HepG2 (cell line): ENCODE data around the gene CNOT1. TPM values are rescaled to one million over a fixed set of nuclear protein-coding genes. Genes with fewer than 3 reads are reported as not detected.

Experiments used
- DNMT3B ChIP-seq: conservative IDR thresholded peaks from 2 replicates; pipeline ENCODE4 v1.6.1; 2016; ENCODE audit warnings: missing biosample characterization, control low read depth
- DR1 ChIP-seq: sonication (generic); formaldehyde crosslinking; IDR thresholded peaks from 2 replicates; pipeline ENCODE4 v1.8.0; 2021; ENCODE audit warnings: mild to moderate bottlenecking, missing genetic modification reagents, inconsistent platforms
- FOXA1 ChIP-seq, 2 experiments: fragments of 450-650 bp in 1 of 2; sonication (generic) in 1 of 2; formaldehyde crosslinking in 1 of 2; IDR thresholded peaks; 2 replicates each; pipeline versions ENCODE4 v1.4.0 to v1.6.1; 2016 to 2020; ENCODE audit warnings: missing genetic modification reagents in 1 of 2
- FOXO1 ChIP-seq: sonication (generic); formaldehyde crosslinking; IDR thresholded peaks from 2 replicates; pipeline ENCODE4 v1.4.0; 2020; ENCODE audit warnings: missing genetic modification reagents
- NONO ChIP-seq, 2 experiments: fragments of 450-650 bp in 1 of 2; sonication (generic) in 1 of 2; formaldehyde crosslinking in 1 of 2; IDR thresholded peaks in 1 of 2; conservative IDR thresholded peaks in 1 of 2; 2 replicates each; pipeline versions ENCODE4 v1.6.1 to v1.8.0; 2017 to 2022; ENCODE audit warnings: mild to moderate bottlenecking in 1 of 2, missing genetic modification reagents in 1 of 2, moderate library complexity in 1 of 2
- SATB2 ChIP-seq: sonication (generic); formaldehyde crosslinking; IDR thresholded peaks from 2 replicates; pipeline ENCODE4 v1.5.0; 2020; ENCODE audit warnings: missing genetic modification reagents
- SOX6 ChIP-seq, 2 experiments: fragments of 450-650 bp in 1 of 2; sonication (generic) in 1 of 2; formaldehyde crosslinking in 1 of 2; IDR thresholded peaks; 2 replicates each; pipeline versions ENCODE4 v1.4.0 to v1.6.1; 2017 to 2020; ENCODE audit warnings: antibody characterized with exemption in 1 of 2, mild to moderate bottlenecking in 1 of 2, missing genetic modification reagents in 1 of 2
- SRY ChIP-seq: sonication (generic); formaldehyde crosslinking; IDR thresholded peaks from 2 replicates; pipeline ENCODE4 v1.8.0; 2022; ENCODE audit warnings: mild to moderate bottlenecking, missing genetic modification reagents
- ZBTB40 ChIP-seq, 2 experiments: fragments of 450-650 bp in 1 of 2; sonication (generic) in 1 of 2; formaldehyde crosslinking in 1 of 2; IDR thresholded peaks; 2 replicates each; pipeline versions ENCODE4 v1.6.1 to v1.8.0; 2016 to 2022; ENCODE audit warnings: antibody characterized with exemption in 1 of 2, mild to moderate bottlenecking in 1 of 2, missing genetic modification reagents in 1 of 2
- ZFP90 ChIP-seq: sonication (generic); formaldehyde crosslinking; IDR thresholded peaks from 2 replicates; pipeline ENCODE4 v1.8.0; 2022; ENCODE audit warnings: missing genetic modification reagents, mild to moderate bottlenecking, inconsistent platforms, borderline replicate concordance
- ZNF280D ChIP-seq: sonication (generic); formaldehyde crosslinking; IDR thresholded peaks from 2 replicates; pipeline ENCODE4 v1.5.1; 2020; ENCODE audit warnings: mild to moderate bottlenecking, missing genetic modification reagents
- ZNF333 ChIP-seq: sonication (generic); formaldehyde crosslinking; IDR thresholded peaks from 2 replicates; pipeline ENCODE4 v1.4.0; 2020; ENCODE audit warnings: mild to moderate bottlenecking, missing genetic modification reagents, borderline replicate concordance
- ZNF33A ChIP-seq: sonication (generic); formaldehyde crosslinking; IDR thresholded peaks from 2 replicates; pipeline ENCODE4 v1.5.1; 2020; ENCODE audit warnings: missing genetic modification reagents, mild to moderate bottlenecking, moderate library complexity, borderline replicate concordance
- ZNF44 ChIP-seq: sonication (generic); formaldehyde crosslinking; IDR thresholded peaks from 2 replicates; pipeline ENCODE4 v1.5.1; 2020; ENCODE audit warnings: mild to moderate bottlenecking, missing genetic modification reagents
- ZNF75D ChIP-seq: sonication (generic); formaldehyde crosslinking; IDR thresholded peaks from 2 replicates; pipeline ENCODE4 v1.8.1; 2023; ENCODE audit warnings: missing genetic modification reagents, mild to moderate bottlenecking, borderline replicate concordance
- polyA plus RNA-seq, 8 experiments: library from polyadenylated mRNA; depleted of rRNA in 3 of 8; stranded (reverse) in 7 of 8; unstranded in 1 of 8; fragments of >200 nt; fragmentation: Illumina TruSeq in 4 of 8; extraction: Trizol in 4 of 8; gene quantifications; 2 replicates each; pipeline versions ENCODE4 v1.2.1 to v1.2.3, GENCODE V29; 2011 to 2016; ENCODE audit warnings: low read depth in 4 of 8, missing spikeins in 1 of 8, mixed read lengths in 1 of 8; ENCODE audit not compliant: insufficient read depth in 1 of 8
- total RNA-seq, 5 experiments: library from RNA; depleted of rRNA; stranded (reverse); fragments of >200 nt; fragmentation: Illumina TruSeq; extraction: Trizol; gene quantifications; 2 replicates each; pipeline ENCODE4 v1.2.3, GENCODE V29; 2016; ENCODE audit warnings: low read depth in 1 of 5

CNOT1 gene
- total and polyA plus RNA-seq, 2 of the 13 experiments (the other 11 are each of a cell fraction or from before 2014, with no cell fraction given), result 188 to 232 TPM

GRCh38 chr16:58515125-58515870, 114.3 kb downstream of the CNOT1 start, which contains the start of gene SETD6 (continued):
- TF ChIP-seq ZBTB40 (IDR thresholded peaks at IDR 0.05) (peak; percentile 31; the same call in 1 of the 2 replicates), ZBTB40 (CRISPR knock-in tag; IDR thresholded peaks at IDR 0.05) (peak; percentile 91), DR1 (CRISPR knock-in tag) (peak; percentile 68; the same call in 1 of the 2 replicates), ZNF333 (CRISPR knock-in tag) (peak; percentile 71), FOXO1 (CRISPR knock-in tag) (peak; percentile 67), SOX6 (IDR thresholded peaks at IDR 0.05) (no peak), SOX6 (CRISPR knock-in tag; IDR thresholded peaks at IDR 0.05) (peak; percentile 62; the same call in 1 of the 2 replicates), SATB2 (CRISPR knock-in tag) (peak; percentile 72), DNMT3B (CRISPR knock-in tag) (peak; percentile 83; the same call in 1 of the 2 replicates), SRY (CRISPR knock-in tag) (peak; percentile 99), ZNF44 (CRISPR knock-in tag) (peak; percentile 96), ZNF75D (CRISPR knock-in tag) (no peak), ZNF280D (peak; percentile 96), FOXA1 (IDR thresholded peaks at IDR 0.05) (no peak), FOXA1 (CRISPR knock-in tag; IDR thresholded peaks at IDR 0.05) (no peak), ZFP90 (peak; percentile 77), NONO (IDR thresholded peaks at IDR 0.05) (no peak), NONO (CRISPR knock-in tag; conservative IDR thresholded peaks at IDR 0.05) (peak; percentile 90), ZNF33A (CRISPR knock-in tag) (no peak)
